GM19193 (cell line): ENCODE measurements around the gene CENPB.

Experiments
- POLR2A ChIP-seq: IDR thresholded peaks from 4 replicates; pipeline ENCODE4 v1.6.1; 2011; ENCODE audit not compliant: insufficient read depth, insufficient read length; ENCODE audit errors: extremely low read depth

Gene CENPB

DNA sequence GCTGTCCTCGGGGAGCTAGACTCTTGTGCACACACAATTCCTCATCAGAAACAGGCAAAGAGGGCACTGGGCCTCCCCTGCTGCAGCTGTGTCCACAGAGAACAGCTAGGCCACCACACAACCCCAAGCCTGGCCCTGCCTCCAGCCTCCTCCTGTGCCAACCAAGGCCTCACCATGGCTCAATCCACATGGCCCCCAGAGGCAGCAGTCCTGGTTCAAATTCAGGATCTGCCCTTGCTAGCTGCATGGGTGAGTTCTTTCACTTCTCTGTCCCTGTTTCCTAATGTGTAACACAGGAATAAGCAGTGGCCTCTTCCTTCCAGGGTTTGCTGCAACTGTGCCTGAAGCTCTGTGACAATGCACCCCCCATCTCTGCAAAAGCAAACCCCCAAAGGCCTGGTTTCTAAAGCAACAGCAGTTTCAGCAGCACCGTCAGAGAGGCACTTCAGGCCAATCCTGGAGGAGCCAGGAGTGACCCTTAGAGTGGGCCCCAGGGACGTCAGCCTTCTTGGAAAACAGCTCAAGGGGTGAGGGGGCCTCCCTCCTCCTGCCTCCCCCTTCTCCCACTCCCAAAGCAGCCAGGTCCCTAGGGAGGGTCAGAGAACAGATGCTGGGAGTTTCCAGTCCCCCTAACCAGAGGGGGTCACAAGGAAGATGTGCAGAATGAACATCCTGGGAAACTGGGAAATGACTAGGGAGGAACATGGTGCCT lies 21.2 kb downstream of the CENPB start:
- TF ChIP-seq POLR2A = no peak

GRCh38 chr20:3764659-3765058 lies 21.9 kb downstream of the CENPB start:
- TF ChIP-seq POLR2A = no peak

- TF ChIP-seq POLR2A = no peak
Observed at GRCh38 chr20:3763671-3764601, 22.6 kb downstream of the CENPB start.

DNA sequence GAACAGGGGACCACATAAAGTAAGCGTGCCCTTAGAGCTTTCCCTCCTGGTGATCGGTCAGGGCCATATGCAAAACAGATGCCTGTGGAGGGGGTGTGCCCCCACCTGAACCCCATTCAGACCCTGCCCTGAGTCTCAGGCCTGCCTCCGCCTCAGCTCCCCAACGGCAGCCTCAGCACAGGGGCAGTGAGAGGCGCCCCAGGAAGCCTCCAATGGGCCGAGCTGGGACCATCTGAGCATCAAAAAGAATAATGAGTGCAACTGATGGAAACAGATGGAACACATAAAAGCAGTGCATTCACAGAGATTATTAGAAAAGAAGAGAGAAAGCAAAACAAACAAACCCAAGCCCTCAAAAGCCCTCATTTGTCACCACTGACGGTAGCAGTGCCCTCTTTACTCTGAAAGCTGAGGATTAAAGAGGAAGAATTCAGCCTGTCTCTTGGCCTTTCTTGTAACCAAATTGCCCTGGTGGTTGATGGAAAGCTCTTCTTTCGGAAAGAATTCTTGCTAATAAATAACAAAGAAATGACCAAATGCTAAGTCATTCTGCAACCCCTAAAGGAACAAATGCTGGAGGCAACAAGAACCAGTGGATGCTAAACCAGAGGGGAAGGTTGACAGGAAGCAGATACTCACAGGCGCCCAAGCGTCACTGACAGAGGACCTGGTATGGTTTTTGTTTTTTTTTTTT lies 25.7 kb downstream of the CENPB start:
- no peak for TF ChIP-seq POLR2A

GRCh38 chr20:3759884-3760283 lies 26.7 kb downstream of the CENPB start:
- TF ChIP-seq POLR2A = no peak

DNA sequence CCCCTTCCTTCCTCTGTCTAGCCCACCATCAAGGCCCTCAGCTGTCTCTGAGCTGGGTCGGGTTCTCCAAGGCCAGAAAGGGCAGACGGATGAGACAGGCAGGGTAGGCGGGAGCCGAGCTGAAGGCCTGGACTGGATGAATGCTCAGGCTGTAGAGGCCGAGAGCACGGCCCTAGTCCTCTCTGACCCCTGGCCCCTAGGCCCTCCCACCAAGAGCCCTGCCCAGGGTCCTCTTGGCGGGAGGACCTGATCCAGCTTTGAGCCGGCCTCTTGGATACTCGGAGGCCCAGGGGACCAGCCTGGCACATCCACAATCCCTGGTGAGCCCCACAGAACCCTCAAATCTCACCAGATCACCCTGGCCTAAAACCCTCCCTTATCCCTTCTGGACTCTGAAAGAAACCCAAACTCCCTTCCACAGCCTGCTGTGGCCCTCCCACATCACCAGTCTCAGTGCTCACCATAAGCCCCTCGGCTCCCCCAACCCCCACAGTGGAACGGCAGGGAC lies 27.2 kb downstream of the CENPB start:
- TF ChIP-seq POLR2A = no peak

- no peak for TF ChIP-seq POLR2A
Observed at GRCh38 chr20:3758566-3758965, 28.0 kb downstream of the CENPB start.

DNA sequence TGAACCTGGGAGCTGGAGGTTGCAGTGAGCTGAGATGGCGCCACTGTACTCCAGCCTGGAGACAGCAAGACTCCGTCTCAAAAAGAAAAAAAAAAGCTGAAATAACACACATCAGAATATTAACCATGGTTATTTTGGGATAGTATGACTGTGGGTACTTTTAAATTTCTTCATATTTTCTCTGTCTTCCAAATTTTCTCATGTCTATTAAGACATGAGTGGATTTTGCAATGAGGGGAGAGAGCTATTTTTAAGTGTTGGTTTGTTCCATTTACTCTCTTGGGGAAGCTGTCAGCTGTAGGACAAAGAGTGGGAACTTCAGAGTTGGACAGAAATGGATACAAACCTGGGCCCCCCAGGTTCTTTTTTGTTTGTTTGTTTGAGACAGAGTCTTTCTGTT lies 29.3 kb downstream of the CENPB start:
- no peak for TF ChIP-seq POLR2A

DNA sequence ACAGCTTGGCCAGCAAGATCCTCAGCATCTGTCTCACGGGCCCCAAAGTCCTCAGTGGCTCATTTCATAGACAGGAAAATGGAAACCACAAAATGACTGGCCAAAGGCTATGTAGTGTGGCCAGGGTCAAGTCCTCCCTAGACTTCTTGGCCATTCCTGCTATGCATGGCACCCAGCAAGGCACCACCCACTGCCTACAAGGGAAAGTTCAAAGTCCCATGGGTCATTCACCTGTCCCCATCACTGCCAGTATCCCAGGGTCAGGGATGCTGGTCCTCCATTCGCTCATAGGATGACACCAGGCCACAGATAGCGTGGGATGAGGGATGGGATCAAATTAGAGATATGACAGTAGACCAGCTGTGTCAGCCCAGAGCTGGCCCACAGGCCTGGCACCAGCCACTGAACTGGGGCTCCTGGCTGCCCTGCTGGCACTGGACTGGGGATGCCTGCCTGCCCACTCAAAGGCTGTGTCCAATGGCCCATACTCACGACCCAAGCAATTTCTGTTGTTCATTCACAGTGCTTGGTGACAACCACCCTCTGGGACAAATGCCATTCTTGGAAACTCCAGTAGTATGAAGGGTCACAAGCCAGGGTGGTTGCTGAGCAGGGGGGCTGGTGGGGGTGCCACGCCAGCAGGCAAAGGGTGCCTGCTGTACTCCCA lies 30.6 kb downstream of the CENPB start:
- TF ChIP-seq POLR2A = no peak

GRCh38 chr20:3755269-3755668 lies 31.3 kb downstream of the CENPB start:
- TF ChIP-seq POLR2A = no peak

DNA sequence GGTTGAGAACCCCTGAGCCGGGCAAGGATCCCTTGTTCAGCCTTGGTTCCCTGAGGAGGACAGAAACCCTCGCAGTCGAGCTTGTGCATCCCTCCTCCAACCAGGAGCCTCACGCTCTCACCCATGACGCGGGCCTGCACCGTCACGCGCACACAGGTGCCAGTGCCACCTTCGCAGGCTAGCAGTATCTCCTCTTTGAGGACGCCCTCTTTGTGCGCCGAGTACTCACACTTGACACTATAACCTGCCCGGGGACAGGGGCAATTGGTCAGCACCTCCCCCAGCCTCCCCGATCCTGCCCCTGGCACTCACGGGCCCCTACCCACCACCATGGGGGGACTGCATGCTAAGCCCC lies 32.3 kb downstream of the CENPB start:
- no peak for TF ChIP-seq POLR2A

GRCh38 chr20:3753501-3754275 lies 32.9 kb downstream of the CENPB start:
- TF ChIP-seq POLR2A = no peak

- TF ChIP-seq POLR2A = no peak
Observed at GRCh38 chr20:3753098-3753497, 33.4 kb downstream of the CENPB start.

DNA sequence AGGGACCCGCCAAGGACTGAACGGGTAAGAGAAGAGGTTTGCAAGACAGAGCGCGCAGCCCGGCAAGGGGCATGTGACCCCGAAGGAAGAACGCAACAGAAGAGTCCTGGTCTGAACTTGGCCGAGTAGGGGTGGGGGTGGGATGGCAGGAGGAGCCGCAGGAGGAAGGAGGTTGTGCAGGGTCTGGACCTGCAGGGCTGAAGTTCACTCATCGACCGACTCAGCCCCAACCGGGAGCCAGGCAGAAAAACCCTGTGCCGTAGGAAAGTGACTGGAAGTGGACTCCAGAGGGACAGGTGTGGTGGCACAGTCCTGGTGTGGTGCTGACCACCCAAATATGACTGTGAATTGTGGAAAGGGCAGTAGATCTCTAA lies 34.2 kb downstream of the CENPB start:
- TF ChIP-seq POLR2A = no peak
